Thyroid gland (tissue), 4 donors: Measurements from ENCODE around the gene NR2F6. TPM values are rescaled to one million over a fixed set of nuclear protein-coding genes. Genes with fewer than 3 reads are reported as not detected.

ENCODE experiments used
- DNase-seq, 2 donors: peaks; one replicate each; pipeline ENCODE4 v3.0.0-alpha.2; 2019
- H3K27ac ChIP-seq, 3 donors: fragments of 200-600 bp; sonication (generic); 1 replicate in 2 of 3; 2 replicates in 1 of 3; pipeline ENCODE4 v1.5.1; 2016 to 2019; ENCODE audit warnings: mild to moderate bottlenecking in 1 of 3, moderate library complexity in 1 of 3
- H3K27me3 ChIP-seq: fragments of 200-600 bp; sonication (generic); one replicate; pipeline ENCODE4 v1.5.1; 2019
- H3K36me3 ChIP-seq, 2 donors: fragments of 200-600 bp; sonication (generic); one replicate each; pipeline ENCODE4 v1.5.1; 2016 to 2019
- H3K4me1 ChIP-seq, 2 donors: fragments of 200-600 bp; sonication (generic); one replicate each; pipeline ENCODE4 v1.5.1; 2017 to 2019
- H3K4me3 ChIP-seq, 3 donors: fragments of 200-600 bp; sonication (generic); replicated peaks in 1 of 3; 1 replicate in 2 of 3; 2 replicates in 1 of 3; pipeline ENCODE4 v1.5.1; 2016; ENCODE audit warnings: mild to moderate bottlenecking in 1 of 3
- H3K9me3 ChIP-seq: fragments of 200-600 bp; sonication (generic); one replicate; pipeline ENCODE4 v1.5.1; 2017
- CTCF ChIP-seq, 6 experiments: fragments of 200-600 bp in 3 of 6; fragments of 450-650 bp in 3 of 6; sonication (generic) in 3 of 6; IDR thresholded peaks; one replicate each; pipeline ENCODE4 v1.5.1; 2016 to 2019; ENCODE audit warnings: antibody characterized with exemption in 6 of 6, mild to moderate bottlenecking in 2 of 6, inconsistent platforms in 1 of 6, moderate library complexity in 1 of 6
- POLR2A ChIP-seq, 2 donors: fragments of 450-650 bp; IDR thresholded peaks; one replicate each; pipeline ENCODE4 v1.6.1; 2017; ENCODE audit warnings: antibody characterized with exemption in 2 of 2, mild to moderate bottlenecking in 2 of 2, moderate library complexity in 1 of 2
- WGBS, 2 donors: methylation state at CpG; one replicate each; pipeline ENCODE4 v1.1.5; 2017; 5-methylcytosine and 5-hydroxymethylcytosine counted together
- intact Hi-C: fragments of 100-400 bp; cut with DNase I; formaldehyde crosslinking; loops from one replicate; pipeline ENCODE4 v1.15.1; 2023
- total RNA-seq, 4 donors: library from RNA; depleted of rRNA; stranded (reverse); fragments of >200 nt; gene quantifications; one replicate each; pipeline ENCODE4 v1.2.3, GENCODE V29; 2016

NR2F6 gene
- total RNA-seq, 4 donors from 2014 or later: 66.0 to 117 (median 97.9) TPM

GRCh38 chr19:17216058-17216670 lies 29.6 kb downstream of the NR2F6 start:
- no peak for DNase-seq
- Histone ChIP-seq H3K27me3 (no peaks in the 10 kb centered on the region), H3K9me3 (no peaks in the 10 kb centered on the region), H3K36me3 (peaks cover 12 to 25% of the 10 kb centered on the region in 2 donors), H3K27ac (peak overlapping the region in 1 of 3 donors; percentile 92), H3K4me3 (peak overlapping the region in 1 of 3 donors; percentile 37), H3K4me1 (peaks cover 8 to 12% of the 10 kb centered on the region in 2 donors)
- no peak for TF ChIP-seq POLR2A (IDR thresholded peaks at IDR 0.05)
- TF ChIP-seq CTCF (IDR thresholded peaks at IDR 0.05): no peak
- WGBS, 2 donors: 88 to 91% methylated on average over 13 of the region's 13 CpGs
- intact Hi-C loops: loop anchor here (10.0 kb wide), 2 partner anchors 49 to 141 kb away; partner anchors contain the start of genes BABAM1, HAUS8, MYO9B and USHBP1

GRCh38 chr19:17215127-17215971 lies 30.4 kb downstream of the NR2F6 start, which contains the start of gene USE1:
Gene USE1 (plus strand): TSS chr19:17215357. CDS start chr19:17215406, 49 bp downstream.
- WGBS, 2 donors: 0 to 4% methylated on average over 24 to 42 of the region's 56 CpGs
- Histone ChIP-seq H3K4me3 (peak within 1 kb of the TSS; percentile 37 to 61 (median 39)), H3K4me1 (peaks cover 8 to 12% of the 10 kb centered on the region in 2 donors), H3K36me3 (peaks cover 12 to 25% of the 10 kb centered on the region in 2 donors), H3K27me3 (no peaks in the 10 kb centered on the region), H3K9me3 (no peaks in the 10 kb centered on the region), H3K27ac (peak within 1 kb of the TSS; percentile 73 to 92 (median 89))
- TF ChIP-seq CTCF (IDR thresholded peaks at IDR 0.05) (no peak), POLR2A (IDR thresholded peaks at IDR 0.05) (peak in 1 of 2 donors; percentile 65)
- peak; percentile 93 for DNase-seq
- intact Hi-C loops: loop anchor here (10.0 kb wide), 2 partner anchors 49 to 141 kb away; partner anchors contain the start of genes BABAM1, HAUS8, MYO9B and USHBP1

GRCh38 chr19:17214508-17215126 lies 31.1 kb downstream of the NR2F6 start:
- Histone ChIP-seq H3K4me1 (peaks cover 8 to 12% of the 10 kb centered on the region in 2 donors), H3K4me3 (peak overlapping the region in 2 of 3 donors; percentile 37 to 61), H3K27me3 (no peaks in the 10 kb centered on the region), H3K36me3 (peaks cover 12 to 25% of the 10 kb centered on the region in 2 donors), H3K27ac (peak overlapping the region; percentile 73 to 92 (median 89)), H3K9me3 (no peaks in the 10 kb centered on the region)
- intact Hi-C loops: loop anchor here (10.0 kb wide), 2 partner anchors 50 to 140 kb away; partner anchors contain the start of genes BABAM1, HAUS8, MYO9B and USHBP1
- TF ChIP-seq CTCF (IDR thresholded peaks at IDR 0.05) (no peak), POLR2A (IDR thresholded peaks at IDR 0.05) (no peak)
- WGBS, 2 donors: 21 to 28% methylated on average over 15 to 16 of the region's 16 CpGs
- DNase-seq: no peak

GRCh38 chr19:17213334-17213733 lies 32.4 kb downstream of the NR2F6 start:
- H3K27me3 ChIP-seq: no peaks in the 10 kb centered on the region
- intact Hi-C loops: loop anchor here (10.0 kb wide), 2 partner anchors 51 to 139 kb away; partner anchors contain the start of genes BABAM1, HAUS8, MYO9B and USHBP1
- H3K9me3 ChIP-seq: no peaks in the 10 kb centered on the region
- H3K27ac ChIP-seq: no peak overlapping the region
- no peak overlapping the region for H3K4me3 ChIP-seq
- H3K36me3 ChIP-seq: peaks cover 12 to 21% of the 10 kb centered on the region in 2 donors
- H3K4me1 ChIP-seq: peaks cover 8 to 12% of the 10 kb centered on the region in 2 donors
- TF ChIP-seq POLR2A (IDR thresholded peaks at IDR 0.05) (no peak), CTCF (IDR thresholded peaks at IDR 0.05) (no peak)
- no peak for DNase-seq
- 90 to 94% methylated on average over 3 to 5 of the region's 5 CpGs for WGBS, 2 donors
